ENCODE data around the gene CCDC174.
"Not testable (repeated sequence)": the region's sequence is repeated elsewhere in the genome, so short reads cannot be mapped to it uniquely, and the experiment has no call there.

Gene CCDC174

GRCh38 chr3:14627815-14628214 lies 23.7 kb upstream of the CCDC174 start:
- no peak for DNase-seq

- no peak for DNase-seq
Measured at GRCh38 chr3:14628406-14628805, 23.2 kb upstream of the CCDC174 start.

GRCh38 chr3:14630404-14631100 lies 21.0 kb upstream of the CCDC174 start:
- DNase-seq: no peak

GRCh38 chr3:14631101-14631497 lies 20.5 kb upstream of the CCDC174 start:
- DNase-seq: no peak

GRCh38 chr3:14631687-14632441 lies 19.7 kb upstream of the CCDC174 start:
- no peak for DNase-seq

- DNase-seq: no peak
Measured at GRCh38 chr3:14632442-14632930, 19.1 kb upstream of the CCDC174 start.

GRCh38 chr3:14633417-14633816 lies 18.1 kb upstream of the CCDC174 start:
- DNase-seq: no peak

GRCh38 chr3:14633819-14634424 lies 17.6 kb upstream of the CCDC174 start:
- peak; percentile 81 to 85 for DNase-seq

- DNase-seq: no peak
Measured at GRCh38 chr3:14634763-14635400, 16.7 kb upstream of the CCDC174 start.

- DNase-seq: no peak
Measured at GRCh38 chr3:14636496-14637087, 15.0 kb upstream of the CCDC174 start.

GRCh38 chr3:14640157-14640562 lies 11.4 kb upstream of the CCDC174 start:
- no peak for DNase-seq

GRCh38 chr3:14640734-14641133 lies 10.8 kb upstream of the CCDC174 start:
- DNase-seq: no peak

- DNase-seq: no peak
Measured at GRCh38 chr3:14641346-14641745, 10.2 kb upstream of the CCDC174 start.

- DNase-seq: no peak
Measured at GRCh38 chr3:14645453-14645852, 6.1 kb upstream of the CCDC174 start.

GRCh38 chr3:14646131-14646573 lies 5.4 kb upstream of the CCDC174 start:
- no peak for DNase-seq

- DNase-seq: no peak
Measured at GRCh38 chr3:14646589-14647413, 4.8 kb upstream of the CCDC174 start.

- peak; percentile 67 to 78 for DNase-seq
Measured at GRCh38 chr3:14647976-14648955, 3.3 kb upstream of the CCDC174 start.

GRCh38 chr3:14649466-14649865 lies 2.1 kb upstream of the CCDC174 start:
- DNase-seq: no peak

- DNase-seq: no peak
Measured at GRCh38 chr3:14650193-14650592, 1.4 kb upstream of the CCDC174 start.

- not testable (repeated sequence) for DNase-seq
Measured at GRCh38 chr3:14652360-14652907, 872 bp downstream of the CCDC174 start.
